Activated CD4-positive, alpha-beta memory T cell treated with anti-CD3 and anti-CD28 coated beads for 36 hours (primary cell): ENCODE data around the gene CFAP43. TPM values are rescaled to one million over a fixed set of nuclear protein-coding genes. Genes with fewer than 3 reads are reported as not detected.
A peak's percentile ranks its signal among the peaks of the same experiment; 100 is the strongest.
"Not testable (repeated sequence)": the region's sequence is repeated elsewhere in the genome, so short reads cannot be mapped to it uniquely, and the experiment has no call there.

Source experiments
- CTCF ChIA-PET: fragments of 350-600 bp; sonication (Branson Sonifier 250); formaldehyde crosslinking; loops from one replicate; lab custom pipeline; 2021; ENCODE audit warnings: antibody characterized with exemption, inconsistent platforms; lab: Charles Lee
- POLR2A ChIA-PET: fragments of 350-600 bp; sonication (Branson Sonifier 250); formaldehyde crosslinking; loops from one replicate; lab custom pipeline; 2021; ENCODE audit warnings: antibody characterized with exemption; lab: Charles Lee
- DNase-seq: peaks from one replicate; pipeline ENCODE4 v3.0.0-alpha.2; 2020
- H3K27ac Mint-ChIP-seq: one replicate; pipeline ENCODE4 v1.8.0; 2021; ENCODE audit warnings: mixed read lengths
- H3K27me3 Mint-ChIP-seq: one replicate; pipeline ENCODE4 v1.8.0; 2021; ENCODE audit warnings: mixed read lengths
- H3K36me3 Mint-ChIP-seq: one replicate; pipeline ENCODE4 v1.8.0; 2021; ENCODE audit warnings: mixed read lengths
- H3K4me1 Mint-ChIP-seq: one replicate; pipeline ENCODE4 v1.8.0; 2021; ENCODE audit warnings: low read depth, mixed read lengths
- H3K4me3 Mint-ChIP-seq: one replicate; pipeline ENCODE4 v1.8.0; 2021; ENCODE audit warnings: mild to moderate bottlenecking, mixed read lengths
- H3K9me3 Mint-ChIP-seq: one replicate; pipeline ENCODE4 v1.8.0; 2021; ENCODE audit warnings: mixed read lengths
- intact Hi-C: fragments of 100-400 bp; cut with micrococcal nuclease; formaldehyde crosslinking; loops from one replicate; pipeline ENCODE4 v1.15.1; 2023
- total RNA-seq, 2 experiments: library from RNA; stranded (reverse); gene quantifications; one replicate each; pipeline ENCODE4 v1.2.3, GENCODE V29; 2021

CFAP43 gene
- total RNA-seq, 2 experiments from 2014 or later = 0.19 to 0.22 TPM

DNA sequence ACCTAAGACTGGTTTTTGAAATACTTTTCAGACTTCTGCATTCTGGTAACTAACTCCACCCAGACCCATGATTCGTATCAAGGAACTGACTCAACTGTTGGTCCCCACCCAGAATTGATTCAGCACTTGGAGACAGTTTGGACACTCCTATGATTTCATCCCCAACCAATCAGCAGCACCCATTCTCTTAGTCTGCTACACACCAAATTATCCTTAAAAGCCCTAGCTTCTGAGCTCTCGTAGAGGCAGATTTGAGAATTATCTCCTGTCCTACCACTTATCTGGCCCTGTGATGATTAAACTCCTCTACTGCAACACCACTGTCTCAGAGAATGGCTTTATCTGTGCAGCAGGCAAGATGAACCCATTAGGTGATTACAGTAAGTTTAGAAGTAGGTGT, 14.8 kb upstream of the CFAP43 start:
- ChIA-PET CTCF (interaction anchor here (1.2 kb wide), 1 partner anchor 10 kb away, joined by 3 read pairs; no protein-coding TSS in a partner anchor), POLR2A (interaction anchor here (0.6 to 1.0 kb wide), 2 partner anchors 21 to 290 kb away, joined by 3 to 4 read pairs; no protein-coding TSS in a partner anchor)
- Mint-ChIP-seq H3K9me3 (peaks cover 3% of the 10 kb centered on the region), H3K36me3 (no peaks in the 10 kb centered on the region), H3K4me3 (no peak overlapping the region), H3K27ac (peak overlapping the region; percentile 73), H3K27me3 (peaks cover 6% of the 10 kb centered on the region), H3K4me1 (peaks cover 11% of the 10 kb centered on the region)
- peak; percentile 23 for DNase-seq
- intact Hi-C loops = loop anchor here (1.0 kb wide), 1 partner anchor 8 kb away; no protein-coding TSS in a partner anchor

GRCh38 chr10:104245066-104245632, 13.0 kb upstream of the CFAP43 start:
- H3K4me1 Mint-ChIP-seq = peaks cover 11% of the 10 kb centered on the region
- peaks cover 9% of the 10 kb centered on the region for H3K27me3 Mint-ChIP-seq
- no peak for DNase-seq
- H3K9me3 Mint-ChIP-seq = peaks cover 3% of the 10 kb centered on the region
- intact Hi-C loops = no loop called here
- POLR2A ChIA-PET = interaction anchor here (0.7 kb wide), 1 partner anchor 10 kb away, joined by 3 read pairs; no protein-coding TSS in a partner anchor
- CTCF ChIA-PET = no interaction called here
- H3K36me3 Mint-ChIP-seq = no peaks in the 10 kb centered on the region
- H3K4me3 Mint-ChIP-seq = no peak overlapping the region
- H3K27ac Mint-ChIP-seq = no peak overlapping the region

- intact Hi-C loops = no loop called here
- POLR2A ChIA-PET = no interaction called here
- CTCF ChIA-PET = no interaction called here
- Mint-ChIP-seq H3K27ac (no peak overlapping the region), H3K4me3 (no peak overlapping the region), H3K36me3 (no peaks in the 10 kb centered on the region), H3K4me1 (peaks cover 11% of the 10 kb centered on the region), H3K27me3 (peaks cover 11% of the 10 kb centered on the region), H3K9me3 (peaks cover 3% of the 10 kb centered on the region)
- DNase-seq = no peak
Measured at GRCh38 chr10:104243512-104243911, 11.3 kb upstream of the CFAP43 start.

GRCh38 chr10:104243009-104243408, 10.8 kb upstream of the CFAP43 start:
- POLR2A ChIA-PET = interaction anchor here (1.4 kb wide), 1 partner anchor 11 kb away, joined by 3 read pairs; the partner anchor contains the start of gene CFAP43
- H3K36me3 Mint-ChIP-seq, H3K27me3 Mint-ChIP-seq, DNase-seq, H3K9me3 Mint-ChIP-seq, H3K27ac Mint-ChIP-seq, CTCF ChIA-PET, H3K4me3 Mint-ChIP-seq, intact Hi-C loops: not testable (repeated sequence)
- H3K4me1 Mint-ChIP-seq = peaks cover 11% of the 10 kb centered on the region

- DNase-seq = no peak
- no peaks in the 10 kb centered on the region for H3K36me3 Mint-ChIP-seq
- peaks cover 9% of the 10 kb centered on the region for H3K27me3 Mint-ChIP-seq
- H3K4me3 Mint-ChIP-seq = no peak overlapping the region
- peaks cover 11% of the 10 kb centered on the region for H3K4me1 Mint-ChIP-seq
- POLR2A ChIA-PET = interaction anchor here (1.4 kb wide), 1 partner anchor 10 kb away, joined by 3 read pairs; the partner anchor contains the start of gene CFAP43
- peaks cover 3% of the 10 kb centered on the region for H3K9me3 Mint-ChIP-seq
- H3K27ac Mint-ChIP-seq = no peak overlapping the region
- CTCF ChIA-PET = no interaction called here
- intact Hi-C loops = no loop called here
Measured at GRCh38 chr10:104242545-104242944, 10.4 kb upstream of the CFAP43 start.

DNA sequence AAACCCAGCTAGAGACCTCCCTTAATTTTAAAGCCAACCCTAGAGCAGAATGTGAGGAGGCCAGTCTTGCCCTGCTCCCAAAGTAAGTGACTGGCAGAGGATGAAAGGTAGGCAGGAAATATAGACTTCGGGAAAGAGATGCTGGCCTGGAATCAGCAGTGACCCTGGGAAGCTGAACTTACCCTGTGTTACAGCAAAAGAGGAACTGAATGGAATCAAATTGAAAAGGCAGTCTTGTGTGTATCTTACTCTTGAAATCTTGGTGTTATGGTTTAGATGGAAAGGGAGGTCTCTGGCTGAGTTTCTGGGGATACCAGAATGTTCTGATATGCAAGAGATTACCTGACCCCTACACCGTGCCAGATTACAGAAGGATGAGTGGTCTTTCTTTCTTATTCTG, 7.9 kb upstream of the CFAP43 start:
- intact Hi-C loops = no loop called here
- H3K36me3 Mint-ChIP-seq = no peaks in the 10 kb centered on the region
- ChIA-PET CTCF (no interaction called here), POLR2A (no interaction called here)
- DNase-seq = no peak
- H3K27ac Mint-ChIP-seq = no peak overlapping the region
- no peaks in the 10 kb centered on the region for H3K4me1 Mint-ChIP-seq
- H3K9me3 Mint-ChIP-seq = peaks cover 9% of the 10 kb centered on the region
- H3K27me3 Mint-ChIP-seq = peaks cover 9% of the 10 kb centered on the region
- H3K4me3 Mint-ChIP-seq = no peak overlapping the region

DNA sequence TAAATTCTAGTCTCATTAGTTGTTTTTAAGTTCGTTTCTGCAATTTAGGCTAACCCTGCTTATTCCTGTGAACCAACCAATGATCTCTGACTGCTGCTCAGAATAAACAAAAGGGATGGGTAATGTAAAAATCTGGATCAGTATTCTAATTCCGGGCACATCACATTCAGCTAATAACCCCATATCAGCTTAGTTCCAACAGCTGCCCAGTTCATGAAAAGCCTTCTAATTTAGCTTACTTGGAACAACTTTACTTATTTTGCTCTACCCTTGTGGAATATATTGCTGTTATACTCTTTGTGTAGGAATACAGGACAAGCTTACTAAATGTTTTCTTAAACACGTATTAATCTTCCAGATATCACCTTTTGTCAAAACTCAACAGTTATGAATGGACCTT, 3.6 kb upstream of the CFAP43 start:
- peaks cover 11% of the 10 kb centered on the region for H3K4me1 Mint-ChIP-seq
- peaks cover 18% of the 10 kb centered on the region for H3K9me3 Mint-ChIP-seq
- ChIA-PET CTCF (interaction anchor here (1.0 kb wide), 1 partner anchor 39 kb away, joined by 3 read pairs; no protein-coding TSS in a partner anchor), POLR2A (no interaction called here)
- H3K4me3 Mint-ChIP-seq = no peak overlapping the region
- H3K27me3 Mint-ChIP-seq = peaks cover 14% of the 10 kb centered on the region
- H3K36me3 Mint-ChIP-seq = peaks cover 4% of the 10 kb centered on the region
- no peak for DNase-seq
- intact Hi-C loops = no loop called here
- H3K27ac Mint-ChIP-seq = no peak overlapping the region

GRCh38 chr10:104234934-104235333, 2.8 kb upstream of the CFAP43 start:
- no peak for DNase-seq
- Mint-ChIP-seq H3K4me1 (peaks cover 11% of the 10 kb centered on the region), H3K36me3 (peaks cover 4% of the 10 kb centered on the region), H3K27ac (no peak overlapping the region), H3K9me3 (peaks cover 18% of the 10 kb centered on the region), H3K27me3 (peaks cover 14% of the 10 kb centered on the region), H3K4me3 (no peak overlapping the region)
- ChIA-PET CTCF (interaction anchor here (1.0 kb wide), 1 partner anchor 40 kb away, joined by 3 read pairs; no protein-coding TSS in a partner anchor), POLR2A (no interaction called here)
- intact Hi-C loops = no loop called here

GRCh38 chr10:104233817-104234216, 1.7 kb upstream of the CFAP43 start:
- intact Hi-C loops = loop anchor here (2.0 kb wide), 1 partner anchor 21 kb away; the partner anchor contains the start of gene GSTO1

DNA sequence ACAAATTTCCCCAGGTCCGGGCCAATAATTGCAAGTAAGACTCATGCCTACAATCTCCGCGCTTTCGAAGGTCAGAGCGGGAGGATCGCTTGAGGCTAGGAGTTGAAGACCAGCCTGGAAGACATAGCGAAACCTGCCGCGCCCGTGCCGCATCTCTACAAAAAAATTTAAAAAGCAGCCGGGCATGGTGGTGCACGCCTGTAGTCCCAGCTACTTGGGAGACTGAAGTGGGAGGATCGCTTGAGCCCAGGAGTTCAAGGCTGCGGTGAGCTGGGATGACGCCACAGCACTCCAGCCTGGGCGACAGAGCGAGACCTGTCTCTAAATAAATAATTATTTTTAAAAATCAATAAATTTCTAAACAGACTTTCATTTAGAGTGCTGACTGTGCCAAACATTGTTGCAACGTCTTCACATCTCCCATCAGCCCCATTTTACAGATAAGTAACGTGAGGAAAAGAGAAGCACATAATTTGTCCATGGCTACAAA, 494 bp upstream of the CFAP43 start:
- Mint-ChIP-seq H3K27me3 (peaks cover 11% of the 10 kb centered on the region), H3K4me1 (peaks cover 11% of the 10 kb centered on the region), H3K27ac (no peak overlapping the region), H3K9me3 (peaks cover 18% of the 10 kb centered on the region), H3K36me3 (peaks cover 4% of the 10 kb centered on the region), H3K4me3 (peak overlapping the region; percentile 80)
- ChIA-PET POLR2A (interaction anchor here (1.0 to 1.4 kb wide), 3 partner anchors 9 to 42 kb away, joined by 3 to 4 read pairs (median 3); partner anchors contain the start of gene GSTO1), CTCF (interaction anchor here (0.7 to 1.2 kb wide), 4 partner anchors 41 to 520 kb away, joined by 3 to 4 read pairs (median 4); no protein-coding TSS in a partner anchor)
- intact Hi-C loops = loop anchor here (1.0 to 2.0 kb wide), 2 partner anchors 22 to 36 kb away; partner anchors contain the start of gene GSTO1
- DNase-seq = no peak

More at GRCh38 chr10:104233817-104234216, 1.7 kb upstream of the CFAP43 start:
- Mint-ChIP-seq H3K36me3 (peaks cover 4% of the 10 kb centered on the region), H3K9me3 (peaks cover 18% of the 10 kb centered on the region), H3K27ac (no peak overlapping the region), H3K4me1 (peaks cover 11% of the 10 kb centered on the region), H3K4me3 (peak overlapping the region; percentile 52), H3K27me3 (peaks cover 9% of the 10 kb centered on the region)
- POLR2A ChIA-PET = no interaction called here
- DNase-seq = no peak
- CTCF ChIA-PET = interaction anchor here (1.4 kb wide), 1 partner anchor 40 kb away, joined by 5 read pairs; no protein-coding TSS in a partner anchor

DNA sequence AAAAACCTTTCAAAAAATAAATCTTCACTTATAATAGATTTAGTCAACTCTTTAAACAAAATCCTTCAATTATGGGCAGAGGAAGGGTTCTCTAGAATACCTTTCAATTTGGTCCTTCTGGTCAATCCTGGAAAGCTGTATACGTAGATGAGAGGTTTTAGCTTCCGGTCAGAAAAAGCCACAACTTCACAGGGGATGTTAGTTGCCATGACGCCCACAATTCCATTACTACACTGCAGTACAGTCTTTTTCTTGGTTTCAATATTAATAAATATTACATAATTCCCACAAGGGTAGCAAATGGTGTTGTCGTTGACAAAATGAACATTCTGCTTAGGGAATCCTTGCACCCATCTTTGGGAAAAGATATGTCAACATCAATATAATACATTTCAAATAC, 1.7 kb downstream of the CFAP43 start:
- H3K36me3 Mint-ChIP-seq = peaks cover 4% of the 10 kb centered on the region
- H3K9me3 Mint-ChIP-seq = peaks cover 13% of the 10 kb centered on the region
- no peak for DNase-seq
- ChIA-PET CTCF (interaction anchor here (0.9 kb wide), 1 partner anchor 44 kb away, joined by 3 read pairs; no protein-coding TSS in a partner anchor), POLR2A (interaction anchor here (1.1 to 1.2 kb wide), 2 partner anchors 25 to 108 kb away, joined by 3 to 4 read pairs; partner anchors contain the start of genes GSTO1 and ITPRIP)
- intact Hi-C loops = no loop called here
- peaks cover 11% of the 10 kb centered on the region for H3K4me1 Mint-ChIP-seq
- no peak overlapping the region for H3K27ac Mint-ChIP-seq
- peaks cover 11% of the 10 kb centered on the region for H3K27me3 Mint-ChIP-seq
- H3K4me3 Mint-ChIP-seq = no peak overlapping the region

- Mint-ChIP-seq H3K4me3 (no peak overlapping the region), H3K9me3 (no peaks in the 10 kb centered on the region), H3K27me3 (peaks cover 8% of the 10 kb centered on the region), H3K36me3 (no peaks in the 10 kb centered on the region), H3K4me1 (no peaks in the 10 kb centered on the region), H3K27ac (no peak overlapping the region)
- ChIA-PET POLR2A (no interaction called here), CTCF (no interaction called here)
- DNase-seq = no peak
- intact Hi-C loops = no loop called here
Measured at GRCh38 chr10:104223304-104223703, 8.9 kb downstream of the CFAP43 start.
